Gastrocnemius medialis (tissue), 4 donors: ENCODE results near the gene H3-3A.

Source experiments
- POLR2A ChIP-seq, 2 donors: fragments of 450-650 bp; IDR thresholded peaks; one replicate each; pipeline ENCODE4 v1.6.1; 2017; ENCODE audit warnings: antibody characterized with exemption in 2 of 2, mild to moderate bottlenecking in 2 of 2, moderate library complexity in 2 of 2
- TF ChIP-seq, protein P1 (sequence below), 5 experiments: fragments of 450-650 bp in 3 of 5; fragments of 200-600 bp in 2 of 5; sonication (generic) in 2 of 5; IDR thresholded peaks in 4 of 5; conservative IDR thresholded peaks in 1 of 5; 1 replicate in 4 of 5; 2 replicates in 1 of 5; pipeline ENCODE4 v1.5.1; 2016 to 2019; ENCODE audit warnings: antibody characterized with exemption in 5 of 5, mild to moderate bottlenecking in 3 of 5, moderate library complexity in 3 of 5

GRCh38 chr1:226112626-226113025 lies 50.1 kb downstream of the H3-3A start:
- TF ChIP-seq, protein P1, sequence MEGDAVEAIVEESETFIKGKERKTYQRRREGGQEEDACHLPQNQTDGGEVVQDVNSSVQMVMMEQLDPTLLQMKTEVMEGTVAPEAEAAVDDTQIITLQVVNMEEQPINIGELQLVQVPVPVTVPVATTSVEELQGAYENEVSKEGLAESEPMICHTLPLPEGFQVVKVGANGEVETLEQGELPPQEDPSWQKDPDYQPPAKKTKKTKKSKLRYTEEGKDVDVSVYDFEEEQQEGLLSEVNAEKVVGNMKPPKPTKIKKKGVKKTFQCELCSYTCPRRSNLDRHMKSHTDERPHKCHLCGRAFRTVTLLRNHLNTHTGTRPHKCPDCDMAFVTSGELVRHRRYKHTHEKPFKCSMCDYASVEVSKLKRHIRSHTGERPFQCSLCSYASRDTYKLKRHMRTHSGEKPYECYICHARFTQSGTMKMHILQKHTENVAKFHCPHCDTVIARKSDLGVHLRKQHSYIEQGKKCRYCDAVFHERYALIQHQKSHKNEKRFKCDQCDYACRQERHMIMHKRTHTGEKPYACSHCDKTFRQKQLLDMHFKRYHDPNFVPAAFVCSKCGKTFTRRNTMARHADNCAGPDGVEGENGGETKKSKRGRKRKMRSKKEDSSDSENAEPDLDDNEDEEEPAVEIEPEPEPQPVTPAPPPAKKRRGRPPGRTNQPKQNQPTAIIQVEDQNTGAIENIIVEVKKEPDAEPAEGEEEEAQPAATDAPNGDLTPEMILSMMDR (IDR thresholded peaks at IDR 0.05 in 4 of 5, conservative IDR thresholded peaks at IDR 0.05 in 1 of 5), result no peak
- no peak for TF ChIP-seq POLR2A (IDR thresholded peaks at IDR 0.05)
